Stimulated activated memory B cell treated with anti-CD40 and anti-IgM and Interleukin-4, amounts not matched to agents 10 μg/mL and 1 μg/mL and 100 μg/mL, for 72 hours (primary cell): Measurements from ENCODE around the gene SF3A2.

ENCODE experiments used
- ATAC-seq: fragments of 150-1000 bp; cut with Tn5 transposase; 2 replicates; pipeline ENCODE4 v1.10.0; 2021
- H3K27ac Mint-ChIP-seq: one replicate; pipeline ENCODE4 v1.8.0; 2022; ENCODE audit warnings: mild to moderate bottlenecking, mixed read lengths
- H3K27me3 Mint-ChIP-seq: one replicate; pipeline ENCODE4 v1.8.0; 2022; ENCODE audit warnings: mixed read lengths
- H3K36me3 Mint-ChIP-seq: one replicate; pipeline ENCODE4 v1.8.0; 2022; ENCODE audit warnings: mixed read lengths
- H3K4me1 Mint-ChIP-seq: one replicate; pipeline ENCODE4 v1.8.0; 2022; ENCODE audit warnings: mixed read lengths
- H3K4me3 Mint-ChIP-seq: one replicate; pipeline ENCODE4 v1.8.0; 2022; ENCODE audit warnings: mild to moderate bottlenecking, moderate library complexity, mixed read lengths
- H3K9me3 Mint-ChIP-seq: one replicate; pipeline ENCODE4 v1.8.0; 2022; ENCODE audit warnings: mixed read lengths

SF3A2 gene

DNA sequence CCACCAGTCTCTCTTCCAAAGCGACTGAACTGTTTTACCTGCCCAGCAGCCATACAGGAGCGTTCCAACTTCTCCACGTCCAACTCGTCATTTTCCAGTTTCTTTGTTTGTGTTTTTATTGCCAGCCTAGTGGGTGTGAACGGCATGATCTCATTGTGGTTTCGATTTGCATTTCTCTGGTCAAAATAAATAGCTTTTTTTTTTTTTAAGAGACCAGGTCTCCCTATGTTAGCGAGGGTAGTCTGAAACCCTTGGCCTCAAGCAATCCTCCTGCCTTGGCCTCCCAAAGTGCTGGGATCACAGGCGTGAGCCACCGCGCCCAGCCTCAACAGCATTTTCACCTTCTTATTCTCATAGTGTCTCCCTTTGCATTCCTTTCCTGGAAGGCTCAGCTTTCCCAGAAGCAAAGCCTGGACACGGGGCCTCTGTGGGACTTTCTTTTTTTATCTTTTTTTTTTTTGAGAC is 23.7 kb downstream of the SF3A2 start:
- Mint-ChIP-seq H3K4me3 (peak overlapping the region; percentile 63), H3K27ac (peak overlapping the region; percentile 93), H3K36me3 (no peaks in the 10 kb centered on the region), H3K9me3 (peaks cover 3% of the 10 kb centered on the region), H3K4me1 (peaks cover 54% of the 10 kb centered on the region), H3K27me3 (no peaks in the 10 kb centered on the region)
- ATAC-seq: no peak

DNA sequence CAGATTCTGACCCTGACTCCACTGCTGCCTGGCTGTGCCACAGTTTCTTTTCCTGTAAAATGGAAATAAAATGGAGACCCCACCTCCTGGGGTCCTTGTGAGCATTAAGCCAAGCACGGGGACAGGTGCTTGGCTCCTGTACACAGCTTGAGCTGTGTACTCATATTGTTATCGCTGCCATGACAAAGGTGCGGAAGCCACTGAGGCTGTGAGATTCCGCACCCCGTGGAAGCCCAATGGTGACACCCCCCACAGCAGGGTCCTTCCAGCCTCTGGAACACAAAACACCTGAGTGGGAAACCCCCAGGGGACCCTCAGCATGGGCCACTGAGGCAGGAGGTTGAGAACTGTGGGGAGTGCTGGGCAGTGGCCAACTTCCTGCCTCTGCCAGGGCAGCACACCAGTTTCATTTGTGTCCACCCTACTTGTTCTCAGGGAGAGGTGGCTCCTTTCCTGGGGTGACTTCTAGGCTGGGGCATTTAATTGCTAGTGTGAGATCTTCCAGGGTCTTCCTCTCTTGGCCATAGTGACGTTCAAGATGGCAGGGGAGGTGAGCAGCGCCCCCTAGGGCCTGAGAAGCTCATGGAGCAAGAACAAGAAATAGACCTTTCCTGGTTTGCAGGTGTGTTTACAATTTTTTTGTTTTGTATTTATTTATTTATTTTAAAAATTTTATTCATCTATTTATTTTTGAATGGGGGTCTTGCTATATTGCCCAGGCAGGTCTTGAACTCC is 25.0 kb downstream of the SF3A2 start:
- Mint-ChIP-seq H3K4me1 (peaks cover 51% of the 10 kb centered on the region), H3K36me3 (no peaks in the 10 kb centered on the region), H3K4me3 (no peak overlapping the region), H3K27ac (peak overlapping the region; percentile 93), H3K9me3 (peaks cover 3% of the 10 kb centered on the region), H3K27me3 (no peaks in the 10 kb centered on the region)
- no peak for ATAC-seq

DNA sequence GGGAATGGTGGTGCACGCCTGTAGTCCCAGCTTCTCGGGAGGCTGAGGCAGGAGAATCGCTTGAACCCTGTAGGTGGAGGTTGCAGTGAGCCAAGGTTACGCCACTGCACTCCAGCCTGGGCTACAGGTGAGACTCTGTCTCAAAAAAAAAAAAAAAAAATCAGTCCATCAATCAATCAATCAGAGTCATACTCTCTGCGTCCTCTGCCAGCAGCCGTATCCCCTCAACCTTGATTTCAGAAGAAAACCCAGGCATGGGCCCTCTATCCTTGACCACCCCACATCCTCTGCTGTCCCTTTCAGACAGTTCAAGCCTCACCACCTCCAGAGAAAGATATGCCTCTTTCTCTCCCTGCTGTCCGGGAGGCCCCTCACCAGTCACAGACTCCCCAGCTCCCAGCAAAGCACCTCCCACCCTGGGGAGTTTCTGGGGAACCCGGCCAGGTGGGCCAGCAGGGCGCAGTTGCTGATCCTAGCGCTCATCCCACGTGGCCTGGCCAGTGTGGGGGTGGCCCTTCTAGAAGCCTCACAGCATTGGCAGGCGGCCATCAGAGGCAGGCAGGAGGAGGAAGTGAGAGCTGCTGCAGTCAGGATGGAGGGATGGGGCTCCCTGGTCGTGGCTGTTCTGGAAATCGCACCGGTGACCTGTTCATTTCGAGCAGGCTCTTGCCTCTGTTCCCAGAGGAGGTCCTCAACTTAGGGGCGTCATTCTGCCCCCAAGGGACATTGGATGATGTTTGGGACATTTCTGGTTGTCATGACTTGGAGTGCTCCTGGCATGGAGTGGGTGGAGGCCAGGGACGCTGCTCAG is 29.8 kb downstream of the SF3A2 start:
- H3K4me3 Mint-ChIP-seq: peak overlapping the region; percentile 49
- ATAC-seq: peak; percentile 56

DNA sequence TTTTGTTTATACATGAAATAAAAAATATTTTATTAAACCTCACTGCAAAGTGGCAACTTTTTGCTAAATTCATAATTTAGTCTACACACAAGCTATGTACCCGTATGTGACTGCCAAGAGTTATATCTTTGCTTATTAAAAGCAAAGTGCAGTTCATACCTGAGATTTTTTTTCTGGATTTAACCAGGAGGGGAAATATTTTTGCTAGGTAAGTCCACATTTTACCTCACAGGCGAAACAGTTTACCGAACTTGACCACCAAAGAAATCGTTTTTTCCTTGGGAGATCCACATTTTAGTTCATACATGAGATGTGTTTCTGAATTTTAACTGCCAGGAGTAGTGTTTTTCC is 31.8 kb downstream of the SF3A2 start:
- Mint-ChIP-seq H3K4me3 (peak overlapping the region; percentile 94), H3K27ac (peak overlapping the region; percentile 97), H3K27me3 (no peaks in the 10 kb centered on the region), H3K9me3 (no peaks in the 10 kb centered on the region), H3K36me3 (peaks cover 37% of the 10 kb centered on the region), H3K4me1 (peaks cover 44% of the 10 kb centered on the region)
- no peak for ATAC-seq

More for the DNA sequence above, 29.8 kb downstream of the SF3A2 start:
- H3K36me3 Mint-ChIP-seq: peaks cover 21% of the 10 kb centered on the region
- no peaks in the 10 kb centered on the region for H3K27me3 Mint-ChIP-seq
- H3K4me1 Mint-ChIP-seq: peaks cover 32% of the 10 kb centered on the region
- no peaks in the 10 kb centered on the region for H3K9me3 Mint-ChIP-seq
- peak overlapping the region; percentile 84 for H3K27ac Mint-ChIP-seq

DNA sequence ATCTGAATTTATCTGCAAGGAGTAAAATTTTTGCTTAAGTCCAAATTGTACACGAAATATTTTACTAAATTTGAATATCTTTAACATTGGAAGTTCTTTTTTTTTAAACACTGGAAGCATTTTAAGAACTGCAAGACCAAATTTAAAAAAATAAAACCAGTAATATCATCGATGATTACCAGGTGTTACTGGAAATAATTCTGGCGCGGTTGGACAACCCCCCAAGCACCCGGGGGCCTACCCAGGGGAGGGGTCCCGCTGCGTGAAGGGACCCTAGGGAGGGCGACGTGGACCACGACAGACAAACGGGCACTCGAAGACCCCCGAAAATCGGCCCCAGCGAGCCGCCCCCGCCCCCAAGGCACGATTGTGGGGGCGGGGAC is 32.2 kb downstream of the SF3A2 start:
- Mint-ChIP-seq H3K27me3 (no peaks in the 10 kb centered on the region), H3K9me3 (no peaks in the 10 kb centered on the region), H3K27ac (peak overlapping the region; percentile 97), H3K4me3 (peak overlapping the region; percentile 94), H3K4me1 (peaks cover 48% of the 10 kb centered on the region), H3K36me3 (peaks cover 41% of the 10 kb centered on the region)
- no peak for ATAC-seq

DNA sequence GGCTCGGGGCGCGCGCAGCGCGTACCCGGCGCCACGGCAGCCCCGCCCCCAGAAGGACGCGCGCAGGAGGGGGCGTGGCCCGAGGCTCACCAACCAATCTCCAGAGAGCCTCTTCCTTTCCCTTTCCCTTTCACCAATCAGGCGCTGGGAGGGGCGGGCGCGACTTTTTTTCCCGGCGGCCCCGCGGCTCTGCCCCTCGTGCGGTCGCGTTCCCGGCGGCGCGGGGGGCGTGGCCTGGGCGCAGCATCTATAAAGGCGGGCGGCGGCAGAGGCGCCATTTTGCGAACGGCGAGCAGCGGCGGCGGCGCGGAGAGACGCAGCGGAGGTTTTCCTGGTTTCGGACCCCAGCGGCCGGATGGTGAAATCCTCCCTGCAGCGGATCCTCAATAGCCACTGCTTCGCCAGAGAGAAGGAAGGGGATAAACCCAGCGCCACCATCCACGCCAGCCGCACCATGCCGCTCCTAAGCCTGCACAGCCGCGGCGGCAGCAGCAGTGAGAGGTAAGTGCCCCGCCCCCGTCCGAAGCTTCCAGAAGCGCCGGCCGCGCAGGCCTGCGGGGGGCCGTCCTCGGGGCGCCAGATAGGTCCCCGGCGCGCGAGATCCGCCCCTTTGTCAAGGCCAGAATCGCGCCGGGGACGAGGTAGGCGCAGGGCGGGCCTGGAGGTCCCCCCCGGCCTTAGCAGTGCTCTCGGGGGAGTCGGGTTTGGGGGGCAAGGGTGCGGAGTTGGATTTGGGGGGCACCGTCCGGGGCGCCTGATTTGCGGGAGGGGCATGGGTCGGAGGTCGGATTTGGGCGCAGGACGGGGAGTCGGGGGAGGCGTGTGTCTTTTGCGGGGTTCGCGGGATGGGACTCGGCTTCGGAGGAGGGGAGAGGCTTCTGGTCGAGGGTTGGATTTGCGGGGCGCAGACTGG is 32.9 kb downstream of the SF3A2 start:
- Mint-ChIP-seq H3K4me1 (peaks cover 55% of the 10 kb centered on the region), H3K4me3 (peak overlapping the region; percentile 94), H3K27me3 (no peaks in the 10 kb centered on the region), H3K27ac (peak overlapping the region; percentile 97), H3K36me3 (peaks cover 48% of the 10 kb centered on the region), H3K9me3 (no peaks in the 10 kb centered on the region)
- peak; percentile 78 for ATAC-seq

DNA sequence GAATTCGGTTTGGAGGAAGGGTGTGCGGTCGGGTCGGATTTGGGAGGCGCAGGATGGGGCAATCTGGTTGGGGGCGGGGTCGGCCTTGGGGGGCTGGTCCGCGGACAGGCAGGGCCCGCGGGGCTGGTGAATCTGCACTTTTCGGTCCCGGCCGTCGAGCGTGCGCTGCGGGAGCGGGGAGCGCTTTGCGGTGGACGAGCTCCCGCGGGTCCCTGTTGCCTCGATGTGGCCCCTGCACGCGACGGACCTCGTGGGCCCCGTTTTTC is 33.5 kb downstream of the SF3A2 start:
- ATAC-seq: no peak
- H3K4me3 Mint-ChIP-seq: peak overlapping the region; percentile 94
- H3K36me3 Mint-ChIP-seq: peaks cover 51% of the 10 kb centered on the region
- H3K27me3 Mint-ChIP-seq: no peaks in the 10 kb centered on the region
- peak overlapping the region; percentile 97 for H3K27ac Mint-ChIP-seq
- H3K9me3 Mint-ChIP-seq: no peaks in the 10 kb centered on the region
- peaks cover 61% of the 10 kb centered on the region for H3K4me1 Mint-ChIP-seq

DNA sequence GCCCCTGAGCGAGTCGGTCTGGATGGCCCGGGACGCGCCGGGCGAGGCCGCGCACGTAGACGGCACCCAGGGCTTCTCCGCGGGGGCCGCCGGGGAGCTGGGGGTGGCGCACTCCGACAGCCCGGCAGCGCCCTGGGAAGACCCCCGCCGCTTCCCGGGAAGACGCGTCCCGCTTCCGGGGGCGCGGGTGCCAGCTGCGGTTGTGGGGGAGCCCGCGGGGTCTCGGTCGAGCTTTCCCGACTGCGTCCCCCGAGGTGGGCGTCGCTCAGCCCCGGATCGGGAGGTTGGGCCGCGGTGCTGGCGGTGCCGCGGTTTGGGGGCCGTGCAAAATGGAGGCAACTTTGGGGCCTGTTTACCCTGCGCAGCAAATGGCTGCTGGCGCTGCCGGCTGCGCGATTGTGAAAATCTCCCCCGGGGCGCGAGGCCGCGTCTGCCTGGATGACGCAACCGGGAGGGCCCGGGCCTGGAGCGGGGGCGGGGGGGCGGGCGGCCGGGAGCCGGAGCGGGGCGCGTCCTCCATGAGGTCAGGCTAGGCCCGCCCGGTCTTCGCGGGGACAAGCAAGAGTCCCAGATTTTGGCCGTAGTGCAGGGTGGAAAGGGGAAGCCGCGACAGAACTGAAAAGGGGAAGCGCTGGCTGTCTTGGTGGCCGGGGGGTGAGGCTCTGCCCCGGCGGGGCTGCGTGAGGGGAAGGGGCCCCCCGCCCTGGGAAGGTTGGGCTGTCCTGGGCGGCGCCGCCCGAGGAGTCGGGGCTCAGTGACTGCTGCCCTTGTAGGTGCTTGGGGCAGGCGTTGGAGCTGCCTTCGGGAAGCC is 34.0 kb downstream of the SF3A2 start:
- peaks cover 64% of the 10 kb centered on the region for H3K4me1 Mint-ChIP-seq

DNA sequence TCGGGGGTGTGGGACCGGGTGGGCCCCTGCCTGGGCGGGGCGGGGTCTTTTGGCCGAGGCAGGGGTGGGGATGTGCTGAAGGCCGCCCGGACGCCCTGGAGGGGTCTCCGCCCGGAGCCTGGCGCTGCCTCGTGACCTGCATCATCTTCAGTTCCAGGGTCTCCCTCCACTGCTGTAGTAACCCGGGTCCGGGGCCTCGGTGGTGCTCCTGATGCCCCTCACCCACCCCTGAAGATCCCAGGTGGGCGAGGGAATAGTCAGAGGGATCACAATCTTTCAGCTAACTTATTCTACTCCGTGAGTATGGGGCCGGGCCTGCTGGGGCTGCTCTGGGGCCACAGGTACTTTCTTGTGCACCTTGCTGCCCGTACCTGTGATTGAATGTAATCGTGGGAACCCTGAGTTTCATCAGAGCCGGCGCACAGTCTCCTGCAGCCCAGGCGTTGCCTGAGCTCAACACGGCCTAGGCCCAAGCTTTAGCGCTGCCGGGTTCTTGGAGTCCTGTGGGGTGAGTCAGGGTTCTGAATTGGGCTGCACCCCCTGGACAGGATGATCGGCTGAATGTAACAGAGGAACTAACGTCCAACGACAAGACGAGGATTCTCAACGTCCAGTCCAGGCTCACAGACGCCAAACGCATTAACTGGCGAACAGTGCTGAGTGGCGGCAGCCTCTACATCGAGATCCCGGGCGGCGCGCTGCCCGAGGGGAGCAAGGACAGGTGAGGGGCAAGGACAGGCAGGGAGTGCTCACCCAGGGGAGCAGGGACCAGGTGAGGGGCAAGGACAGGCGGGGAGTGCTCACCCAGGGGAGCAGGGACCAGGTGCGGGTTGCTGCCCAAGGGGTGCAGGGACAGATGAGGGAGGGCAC is 34.8 kb downstream of the SF3A2 start:
- H3K27ac Mint-ChIP-seq: peak overlapping the region; percentile 97
- peaks cover 54% of the 10 kb centered on the region for H3K36me3 Mint-ChIP-seq
- peaks cover 56% of the 10 kb centered on the region for H3K4me1 Mint-ChIP-seq
- H3K27me3 Mint-ChIP-seq: no peaks in the 10 kb centered on the region
- H3K9me3 Mint-ChIP-seq: no peaks in the 10 kb centered on the region
- ATAC-seq: no peak
- H3K4me3 Mint-ChIP-seq: peak overlapping the region; percentile 94

More for the DNA sequence above, 34.0 kb downstream of the SF3A2 start:
- Mint-ChIP-seq H3K9me3 (no peaks in the 10 kb centered on the region), H3K27me3 (no peaks in the 10 kb centered on the region), H3K27ac (peak overlapping the region; percentile 97), H3K4me3 (peak overlapping the region; percentile 94), H3K36me3 (peaks cover 54% of the 10 kb centered on the region)
- peak; percentile 63 for ATAC-seq

DNA sequence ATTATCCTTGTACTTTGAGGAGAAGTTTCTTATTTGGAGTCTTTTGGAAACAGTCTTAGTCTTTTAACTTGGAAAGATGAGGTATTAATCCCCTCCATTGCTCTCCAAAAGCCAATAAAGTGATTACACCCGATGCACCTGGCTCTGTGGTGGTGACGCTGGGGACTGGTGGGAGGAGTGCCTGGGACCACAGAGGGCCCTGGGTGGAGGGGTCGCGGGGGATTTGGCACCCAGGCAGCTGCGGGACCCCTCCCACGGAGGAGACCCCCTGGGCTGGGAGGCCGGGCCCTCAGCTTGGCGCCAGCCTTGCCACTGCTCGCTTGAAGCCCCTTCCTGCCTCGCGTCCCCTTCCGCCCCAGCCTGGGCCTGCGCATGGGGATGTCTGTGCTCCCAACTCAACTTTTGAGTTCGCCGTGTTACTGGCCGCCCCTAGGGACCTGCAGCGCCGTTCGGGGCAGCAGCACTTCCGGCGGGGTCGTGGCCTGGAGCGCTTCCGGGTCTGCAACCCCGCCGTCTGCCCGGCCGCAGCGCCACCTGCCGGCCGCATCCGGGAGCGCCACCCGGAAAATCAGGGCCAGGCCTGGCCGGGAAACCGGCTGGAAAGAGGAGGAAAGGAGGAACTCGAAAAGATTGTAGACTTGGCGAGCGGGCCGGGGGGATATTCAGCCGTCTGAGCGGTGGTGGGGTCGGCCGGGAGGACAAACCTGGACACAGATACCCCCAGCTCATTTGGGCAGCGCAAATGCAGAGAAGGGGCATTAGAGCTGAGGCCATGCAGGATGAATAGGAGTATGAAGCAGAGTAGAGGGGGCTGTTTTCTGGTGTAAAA is 36.9 kb downstream of the SF3A2 start:
- Mint-ChIP-seq H3K27me3 (no peaks in the 10 kb centered on the region), H3K9me3 (no peaks in the 10 kb centered on the region), H3K4me3 (peak overlapping the region; percentile 94), H3K36me3 (peaks cover 61% of the 10 kb centered on the region), H3K4me1 (peaks cover 45% of the 10 kb centered on the region), H3K27ac (peak overlapping the region; percentile 97)
- peak; percentile 59 for ATAC-seq

DNA sequence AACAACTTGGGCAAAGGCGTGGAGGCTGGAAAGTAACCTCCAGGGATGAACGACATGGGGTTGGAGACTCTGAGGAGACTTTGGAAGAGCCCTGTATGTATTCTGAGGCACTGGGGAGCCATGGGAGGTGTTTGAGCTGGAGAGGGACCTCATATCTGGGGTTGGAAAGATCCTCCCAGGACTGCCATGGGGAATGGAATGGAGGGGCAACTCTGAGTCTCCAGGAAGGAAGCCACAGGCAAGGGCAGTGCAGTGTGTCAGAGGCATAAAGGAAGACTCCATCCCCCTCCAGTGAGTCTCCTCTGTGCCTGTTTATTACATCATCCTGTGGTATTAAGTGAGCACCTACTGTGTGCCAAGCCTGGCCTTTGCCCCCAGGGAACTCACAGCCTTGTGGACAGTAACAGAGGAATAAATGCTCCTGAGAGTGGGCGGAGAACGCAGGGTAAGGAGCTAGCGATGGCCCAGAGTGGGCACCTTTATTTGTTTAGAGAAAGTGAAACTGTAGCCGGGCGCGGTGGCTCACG is 37.6 kb downstream of the SF3A2 start:
- Mint-ChIP-seq H3K27me3 (no peaks in the 10 kb centered on the region), H3K4me1 (peaks cover 52% of the 10 kb centered on the region), H3K9me3 (no peaks in the 10 kb centered on the region), H3K4me3 (peak overlapping the region; percentile 94), H3K36me3 (peaks cover 60% of the 10 kb centered on the region), H3K27ac (peak overlapping the region; percentile 97)
- no peak for ATAC-seq

DNA sequence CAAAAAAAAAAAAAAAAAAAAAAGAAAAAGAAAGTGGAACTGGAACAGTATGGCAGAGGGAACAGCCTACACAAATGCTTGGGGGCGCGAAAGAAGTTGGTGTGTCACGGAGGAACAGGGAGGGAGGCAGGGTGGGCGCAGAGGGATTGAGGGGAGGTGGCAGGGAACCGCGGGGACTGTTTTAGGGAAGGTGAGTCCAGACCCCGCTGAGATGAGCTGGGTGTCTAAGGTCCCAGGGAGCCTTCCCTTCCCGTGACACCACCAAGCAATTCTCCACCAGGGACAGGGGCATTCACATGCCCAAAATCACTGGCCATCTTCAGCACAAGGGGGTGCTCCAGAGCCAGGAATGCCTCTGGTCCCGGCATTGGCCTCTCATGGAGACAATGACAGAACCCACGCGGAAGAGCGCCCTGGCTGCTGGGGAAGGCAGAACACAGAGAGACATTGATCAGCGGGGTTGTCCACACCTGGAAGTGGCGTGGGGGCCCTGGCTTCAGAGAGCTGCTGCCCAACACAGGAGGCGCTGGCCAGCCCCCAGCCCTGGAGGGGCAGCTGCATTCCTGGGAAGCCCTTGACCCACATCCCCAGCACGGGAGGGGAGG is 38.4 kb downstream of the SF3A2 start:
- Mint-ChIP-seq H3K4me3 (peak overlapping the region; percentile 22), H3K9me3 (no peaks in the 10 kb centered on the region), H3K27ac (peak overlapping the region; percentile 65), H3K36me3 (peaks cover 52% of the 10 kb centered on the region), H3K4me1 (peaks cover 52% of the 10 kb centered on the region), H3K27me3 (no peaks in the 10 kb centered on the region)
- no peak for ATAC-seq
